H1 (cell line): ENCODE measurements around the gene LMAN1L. TPM values are rescaled to one million over a fixed set of nuclear protein-coding genes. Genes with fewer than 3 reads are reported as not detected.

Source experiments
- CTCF ChIA-PET: fragments of 300-600 bp; sonication (Branson Sonifier 250); formaldehyde crosslinking; loops from one replicate; lab custom pipeline; 2021; ENCODE audit not compliant: partially characterized antibody; lab: Charles Lee
- POLR2A ChIA-PET: fragments of 300-600 bp; sonication (Branson Sonifier 250); formaldehyde crosslinking; loops from one replicate; lab custom pipeline; 2021; ENCODE audit warnings: inconsistent platforms; ENCODE audit not compliant: partially characterized antibody; lab: Charles Lee
- DNase-seq, 2 experiments: peaks; one replicate each; pipeline versions ENCODE4 v3.0.0 to v3.0.0-alpha.2; 2010 to 2022; ENCODE audit warnings: low spot score in 2 of 2, low read depth in 1 of 2, mixed read lengths in 1 of 2
- FAIRE-seq: peaks from 2 replicates; lab custom pipeline; 2011; peaks lifted over from hg19 to GRCh38; lab: Jason Lieb, UNC
- H2AFZ ChIP-seq: 2 replicates; pipeline ENCODE4 v1.8.1; 2012; ENCODE audit warnings: low read length, inconsistent platforms
- H2AK5ac ChIP-seq: 2 replicates; pipeline ENCODE4 v1.6.1; 2013; ENCODE audit warnings: low read depth, low read length
- H2BK120ac ChIP-seq: replicated peaks from 2 replicates; pipeline ENCODE3; 2013; ENCODE audit warnings: low read depth, low read length, inconsistent platforms
- H2BK12ac ChIP-seq: 2 replicates; pipeline ENCODE4 v1.6.1; 2013; ENCODE audit warnings: low read depth, low read length
- H2BK15ac ChIP-seq: 2 replicates; pipeline ENCODE4 v1.6.1; 2013; ENCODE audit warnings: low read length
- H2BK20ac ChIP-seq: 2 replicates; pipeline ENCODE4 v1.6.1; 2013; ENCODE audit warnings: low read length
- H2BK5ac ChIP-seq: 2 replicates; pipeline ENCODE4 v1.6.1; 2013; ENCODE audit warnings: low read depth, low read length
- H3K14ac ChIP-seq: 2 replicates; pipeline ENCODE4 v1.6.1; 2013; ENCODE audit warnings: inconsistent platforms; ENCODE audit not compliant: insufficient read length
- H3K18ac ChIP-seq: 2 replicates; pipeline ENCODE4 v1.6.1; 2013; ENCODE audit warnings: low read length; ENCODE audit errors: extremely low read depth
- H3K23ac ChIP-seq: 2 replicates; pipeline ENCODE4 v1.6.1; 2013; ENCODE audit warnings: inconsistent platforms; ENCODE audit not compliant: insufficient read length
- H3K23me2 ChIP-seq: 2 replicates; pipeline ENCODE4 v1.6.1; 2013; ENCODE audit warnings: low read depth, low read length
- H3K27ac ChIP-seq: 2 replicates; pipeline ENCODE4 v1.6.1; 2011; ENCODE audit warnings: low read depth, low read length, inconsistent platforms
- H3K27me3 ChIP-seq, 4 experiments: replicated peaks in 1 of 4; 1 replicate in 1 of 4; 2 replicates in 3 of 4; pipeline versions ENCODE4 v1.6.1 to v1.8.1; 2011 to 2013; ENCODE audit warnings: low read length in 3 of 4, mild to moderate bottlenecking in 3 of 4, inconsistent platforms in 2 of 4, mixed read lengths in 2 of 4, moderate library complexity in 1 of 4; ENCODE audit not compliant: control insufficient read depth in 3 of 4, insufficient read depth in 3 of 4; ENCODE audit errors: extremely low read depth in 1 of 4
- H3K36me3 ChIP-seq, 4 experiments: 2 replicates each; pipeline versions ENCODE4 v1.6.1 to v1.8.1; 2011 to 2013; ENCODE audit warnings: mild to moderate bottlenecking in 4 of 4, low read length in 3 of 4, moderate library complexity in 2 of 4, control low read depth in 1 of 4, inconsistent platforms in 1 of 4; ENCODE audit not compliant: insufficient read depth in 4 of 4, control insufficient read depth in 2 of 4
- H3K4ac ChIP-seq: replicated peaks from 2 replicates; pipeline ENCODE3; 2013; ENCODE audit warnings: low read length, low read depth, mixed read lengths, inconsistent platforms; ENCODE audit not compliant: insufficient read length
- H3K4me1 ChIP-seq, 4 experiments: replicated peaks in 1 of 4; 1 replicate in 1 of 4; 2 replicates in 3 of 4; pipeline versions ENCODE4 v1.6.1 to v1.8.1; 2011 to 2013; ENCODE audit warnings: low read length in 3 of 4, inconsistent platforms in 2 of 4, mixed read lengths in 1 of 4; ENCODE audit not compliant: insufficient read depth in 4 of 4, control insufficient read depth in 3 of 4
- H3K4me2 ChIP-seq, 2 experiments: 2 replicates each; pipeline versions ENCODE4 v1.6.1 to v1.8.1; 2011 to 2013; ENCODE audit warnings: low read depth in 2 of 2, low read length in 2 of 2, control low read depth in 1 of 2, inconsistent platforms in 1 of 2, mild to moderate bottlenecking in 1 of 2; ENCODE audit not compliant: insufficient read depth in 1 of 2
- H3K4me3 ChIP-seq, 4 experiments: fragments of 200-600, 300-600 bp in 1 of 4; sonication (generic), shearing (Covaris generic), sonication (Bioruptor Twin) in 1 of 4; 2 replicates each; pipeline versions ENCODE4 v1.5.1 to v1.8.1; 2011 to 2016; ENCODE audit warnings: low read length in 4 of 4, low read depth in 3 of 4, control low read depth in 2 of 4, inconsistent platforms in 2 of 4, mild to moderate bottlenecking in 2 of 4, mixed read lengths in 1 of 4, moderate library complexity in 1 of 4; ENCODE audit not compliant: insufficient read depth in 2 of 4; ENCODE audit errors: extremely low read depth in 1 of 4
- H3K56ac ChIP-seq: replicated peaks from 2 replicates; pipeline ENCODE3; 2013; ENCODE audit warnings: low read depth, mild to moderate bottlenecking, mixed read lengths, low read length, inconsistent platforms; ENCODE audit not compliant: insufficient read length
- H3K79me1 ChIP-seq: 2 replicates; pipeline ENCODE4 v1.6.1; 2013; ENCODE audit warnings: low read depth, low read length, control low read depth
- H3K79me2 ChIP-seq, 2 experiments: 2 replicates each; pipeline versions ENCODE4 v1.6.1 to v1.8.1; 2012 to 2013; ENCODE audit warnings: low read length in 2 of 2, mild to moderate bottlenecking in 2 of 2, inconsistent platforms in 1 of 2; ENCODE audit not compliant: insufficient read depth in 2 of 2, control insufficient read depth in 1 of 2
- H3K9ac ChIP-seq, 4 experiments: replicated peaks in 1 of 4; 1 replicate in 1 of 4; 2 replicates in 3 of 4; pipeline versions ENCODE4 v1.6.1 to v1.8.1; 2011 to 2013; ENCODE audit warnings: low read depth in 3 of 4, low read length in 3 of 4, control low read depth in 2 of 4, mild to moderate bottlenecking in 2 of 4, moderate library complexity in 2 of 4, inconsistent platforms in 1 of 4; ENCODE audit errors: extremely low read depth in 1 of 4
- H3K9me3 ChIP-seq, 2 experiments: 2 replicates each; pipeline versions ENCODE4 v1.6.1 to v1.8.1; 2012 to 2013; ENCODE audit warnings: mild to moderate bottlenecking in 2 of 2, moderate library complexity in 2 of 2, control low read depth in 1 of 2, inconsistent platforms in 1 of 2, low read depth in 1 of 2, low read length in 1 of 2, mixed read lengths in 1 of 2; ENCODE audit not compliant: insufficient read depth in 2 of 2
- H4K20me1 ChIP-seq, 2 experiments: replicated peaks in 1 of 2; 2 replicates each; pipeline versions ENCODE3 to v1.8.1; 2011 to 2013; ENCODE audit warnings: inconsistent platforms in 2 of 2, low read length in 2 of 2, mild to moderate bottlenecking in 1 of 2; ENCODE audit not compliant: insufficient read depth in 2 of 2, control insufficient read depth in 1 of 2
- H4K5ac ChIP-seq: 2 replicates; pipeline ENCODE4 v1.6.1; 2013; ENCODE audit warnings: low read length, low read depth, mixed read lengths, inconsistent platforms; ENCODE audit not compliant: insufficient read length
- H4K8ac ChIP-seq: 2 replicates; pipeline ENCODE4 v1.8.0; 2013; ENCODE audit warnings: mild to moderate bottlenecking, moderate library complexity, low read length, inconsistent platforms; ENCODE audit not compliant: insufficient read depth; ENCODE audit errors: extremely low read depth
- H4K91ac ChIP-seq: replicated peaks from 2 replicates; pipeline ENCODE3; 2013; ENCODE audit warnings: low read length, mixed read lengths, inconsistent platforms; ENCODE audit not compliant: insufficient read length
- EZH2 ChIP-seq: fragments of 200-600 bp; sonication (generic); IDR thresholded peaks from 2 replicates; pipeline ENCODE4 v1.7.1; 2012; ENCODE audit warnings: low read depth, mild to moderate bottlenecking, moderate library complexity, low read length, inconsistent platforms; ENCODE audit not compliant: severe bottlenecking
- WGBS, 2 experiments: shearing (Covaris generic) in 1 of 2; methylation state at CpG; one replicate each; pipeline versions ENCODE4 v1.1.6 to v1.1.7; 2013 to 2015; ENCODE audit warnings: low lambda C conversion rate in 2 of 2, mixed read lengths in 2 of 2, inconsistent platforms in 1 of 2, low coverage in 1 of 2, missing lambda C conversion rate in 1 of 2; ENCODE audit not compliant: insufficient replicate concordance in 2 of 2, insufficient coverage in 1 of 2, insufficient read length in 1 of 2; ENCODE audit errors: extremely low coverage in 1 of 2, missing lambda C conversion rate in 1 of 2; 5-methylcytosine and 5-hydroxymethylcytosine counted together
- polyA plus RNA-seq, 7 experiments: library from polyadenylated mRNA; depleted of rRNA in 3 of 7; stranded (reverse) in 5 of 7; unstranded in 2 of 7; fragments of >200 nt in 5 of 7; fragments of 200-250 nt in 2 of 7; gene quantifications; 1 replicate in 5 of 7; 2 replicates in 1 of 7; 4 replicates in 1 of 7; pipeline versions ENCODE4 v1.2.1 to v1.2.3, GENCODE V29; 2011 to 2013; ENCODE audit warnings: missing spikeins in 2 of 7, mixed read lengths in 2 of 7
- total RNA-seq: library from RNA; stranded (reverse); fragmentation: NEBNext Ultra II Directional; extraction: Animal tissue kit (Norgen Biotek cat#: 25700); gene quantifications from 2 replicates; pipeline ENCODE4 v1.2.1, GENCODE V29; 2021

The LMAN1L gene
- total and polyA plus RNA-seq, 2 of the 8 experiments (the other 6 are each of a cell fraction or from before 2014, with no cell fraction given) = not detected

GRCh38 chr15:74770211-74770903 lies 42.3 kb upstream of the LMAN1L start:
- Histone ChIP-seq H3K79me2 (no peaks in the 10 kb centered on the region), H4K20me1 (peaks cover 0 to 2% of the 10 kb centered on the region in 2 experiments), H3K9me3 (no peaks in the 10 kb centered on the region), H3K18ac (no peak overlapping the region), H3K4me1 (peaks cover 0 to 10% (median 0%) of the 10 kb centered on the region in 4 experiments; a peak in 4 of 7 replicates), H3K27me3 (no peaks in the 10 kb centered on the region), H3K79me1 (no peaks in the 10 kb centered on the region), H3K14ac (no peak overlapping the region), H3K4me3 (no peak overlapping the region), H2BK5ac (no peak overlapping the region), H2AFZ (0 out of 2 replicates have a peak overlapping the region, but pooled peaks have one; percentile 87), H3K4me2 (0 out of 4 replicates have a peak overlapping the region, but pooled peaks of 1 of the 2 experiments have one; percentile 38), H2BK20ac (no peak overlapping the region), H3K56ac (no peak overlapping the region), H2BK15ac (no peak overlapping the region), H4K8ac (peak overlapping the region; percentile 41; the same call in 1 of the 2 replicates), H3K36me3 (no peaks in the 10 kb centered on the region), H2BK12ac (no peak overlapping the region), H3K9ac (no peak overlapping the region), H2AK5ac (no peak overlapping the region), H2BK120ac (no peak overlapping the region), H3K4ac (no peak overlapping the region), H4K5ac (no peak overlapping the region), H3K23me2 (no peaks in the 10 kb centered on the region), H3K23ac (no peak overlapping the region), H3K27ac (no peak overlapping the region), H4K91ac (no peak overlapping the region)
- 84% methylated on average over 4 of the region's 4 CpGs; no CpG with 5 or more reads in 1 of the 2 experiments for WGBS, 2 experiments
- FAIRE-seq = no peak
- no peak for DNase-seq
- CTCF ChIA-PET = interaction anchor here (0.6 to 53.7 kb wide), 56 partner anchors 7 to 1729 kb away, joined by 3 to 1439 read pairs (median 5); partner anchors contain the start of genes CLK3, CPLX3, CSK and CYP1A1
- no peak for TF ChIP-seq EZH2
- POLR2A ChIA-PET = interaction anchor here (0.7 to 6.0 kb wide), 6 partner anchors 8 to 146 kb away, joined by 3 to 82 read pairs (median 6); partner anchors contain the start of genes CSK and ULK3
